HG02588 (cell line): ENCODE data around the gene SMPDL3A.

ENCODE experiments used
- ATAC-seq: cut with Tn5 transposase; IDR thresholded peaks from one replicate; pipeline ENCODE4 v1.9.1; 2021; ENCODE audit warnings: mild to moderate bottlenecking, moderate library complexity; ENCODE audit not compliant: unreplicated experiment

SMPDL3A gene

DNA sequence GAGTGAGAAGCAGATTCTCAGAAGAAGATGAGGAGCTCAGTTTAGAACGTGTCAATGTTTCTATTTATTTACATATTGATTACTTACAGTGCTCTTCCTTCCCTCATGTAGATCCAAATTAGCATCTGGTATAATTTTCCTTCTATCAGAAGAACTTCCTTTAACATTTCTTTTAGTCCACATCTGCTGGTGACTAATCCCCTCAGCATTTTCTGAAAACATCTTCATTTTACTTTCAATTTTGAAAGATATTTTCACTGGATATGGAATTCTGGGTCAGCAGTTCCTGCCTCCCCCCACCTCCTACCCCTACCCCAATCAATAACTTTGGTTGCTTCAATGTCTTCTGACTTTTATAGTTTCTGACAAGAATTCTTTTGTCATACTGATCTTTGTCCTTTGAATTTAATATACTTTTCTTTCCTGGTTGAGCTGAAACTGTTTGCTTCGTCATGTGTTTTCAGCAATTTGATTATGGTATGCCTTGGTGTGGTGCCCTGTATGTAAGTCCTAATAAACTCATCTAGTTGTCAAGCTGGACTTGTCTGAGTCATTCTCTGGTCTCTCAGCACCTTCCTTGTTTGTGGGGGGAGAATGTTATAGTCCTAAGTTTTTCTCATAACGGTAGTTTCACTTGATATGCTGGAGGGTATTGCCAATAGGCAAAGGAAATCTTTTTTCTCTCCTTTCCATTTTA, 57.0 kb downstream of the SMPDL3A start:
- no peak for ATAC-seq

DNA sequence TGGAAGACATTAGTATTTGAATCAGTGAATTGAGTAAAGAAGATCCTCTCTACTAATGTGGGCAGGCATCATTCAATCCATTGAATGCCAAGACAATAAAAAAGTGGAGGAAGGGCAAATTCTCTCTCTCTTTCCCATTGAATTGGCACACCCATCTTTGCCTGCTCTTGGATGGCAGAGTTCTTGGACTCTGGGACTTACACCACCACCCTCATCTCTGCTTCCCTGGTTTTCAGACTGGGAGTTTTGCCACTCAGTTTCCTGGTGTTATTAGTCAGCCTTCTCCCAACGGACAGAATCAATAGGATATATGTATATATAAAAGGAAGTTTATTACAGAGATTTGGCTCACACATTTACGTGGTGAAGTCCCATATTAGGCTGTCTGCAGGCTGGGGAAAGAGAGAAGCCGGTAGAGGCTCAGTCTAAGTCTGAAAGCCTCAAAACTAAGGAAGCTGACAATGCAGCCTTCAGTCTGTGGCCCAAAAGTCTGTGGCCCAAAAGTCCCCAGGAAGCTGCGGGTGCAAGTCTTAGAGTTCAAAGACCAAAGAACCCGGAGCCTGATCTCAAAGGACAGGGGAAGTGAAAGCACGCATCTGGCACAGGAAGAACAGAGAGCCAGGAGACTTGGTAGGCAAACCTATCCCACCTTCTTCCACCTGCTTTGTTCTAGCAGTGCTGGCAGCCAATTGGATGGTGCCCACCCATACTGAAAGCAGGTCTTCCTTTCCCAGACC, 64.4 kb downstream of the SMPDL3A start:
- peak; percentile 88 for ATAC-seq
